CD14-positive monocyte (primary cell): ENCODE data around the gene ANKRD27. TPM values are rescaled to one million over a fixed set of nuclear protein-coding genes. Genes with fewer than 3 reads are reported as not detected.

Experiments
- DNase-seq, 3 donors: peaks; one replicate each; pipeline ENCODE4 v3.0.0-alpha.2; 2011 to 2022
- H2AFZ ChIP-seq: 2 replicates; pipeline ENCODE4 v1.6.0; 2012; ENCODE audit warnings: mild to moderate bottlenecking, low read depth, low read length, inconsistent platforms; ENCODE audit not compliant: insufficient read depth, poor library complexity, severe bottlenecking
- H3K27ac ChIP-seq, 2 donors: 1 replicate in 1 of 2; 2 replicates in 1 of 2; pipeline ENCODE4 v1.5.1; 2012 to 2013; ENCODE audit warnings: low read length in 2 of 2, control low read depth in 1 of 2, inconsistent platforms in 1 of 2, low read depth in 1 of 2, mild to moderate bottlenecking in 1 of 2
- H3K27me3 ChIP-seq, 2 donors: one replicate each; pipeline versions ENCODE4 v1.6.0 to v1.6.1; 2011 to 2013; ENCODE audit warnings: low read length in 2 of 2; ENCODE audit not compliant: control insufficient read depth in 2 of 2, insufficient read depth in 2 of 2
- H3K36me3 ChIP-seq, 2 donors: replicated peaks in 1 of 2; 1 replicate in 1 of 2; 2 replicates in 1 of 2; pipeline versions ENCODE4 v1.5.1 to v1.6.1; 2012 to 2013; ENCODE audit warnings: low read length in 2 of 2, control low read depth in 1 of 2, inconsistent platforms in 1 of 2, mild to moderate bottlenecking in 1 of 2; ENCODE audit not compliant: insufficient read depth in 2 of 2, control insufficient read depth in 1 of 2
- H3K4me1 ChIP-seq, 2 donors: 1 replicate in 1 of 2; 2 replicates in 1 of 2; pipeline versions ENCODE4 v1.5.1 to v1.6.1; 2012 to 2013; ENCODE audit warnings: low read length in 2 of 2, control low read depth in 1 of 2, inconsistent platforms in 1 of 2, mild to moderate bottlenecking in 1 of 2, moderate library complexity in 1 of 2; ENCODE audit not compliant: insufficient read depth in 2 of 2, control insufficient read depth in 1 of 2
- H3K4me2 ChIP-seq: replicated peaks from 2 replicates; pipeline ENCODE3; 2012; ENCODE audit warnings: low read length, moderate library complexity, mild to moderate bottlenecking; ENCODE audit not compliant: poor library complexity, severe bottlenecking; ENCODE audit errors: extremely low read depth
- H3K4me3 ChIP-seq, 3 experiments: fragments of 200-600 bp in 1 of 3; sonication (generic) in 1 of 3; replicated peaks in 1 of 3; 1 replicate in 2 of 3; 2 replicates in 1 of 3; pipeline ENCODE4 v1.5.1; 2011 to 2013; ENCODE audit warnings: low read length in 3 of 3, mild to moderate bottlenecking in 3 of 3, control low read depth in 2 of 3, low read depth in 2 of 3, inconsistent platforms in 1 of 3, moderate library complexity in 1 of 3
- H3K79me2 ChIP-seq: 2 replicates; pipeline ENCODE4 v1.6.0; 2012; ENCODE audit warnings: mild to moderate bottlenecking, control low read depth, inconsistent platforms, low read length, moderate library complexity; ENCODE audit not compliant: insufficient read depth
- H3K9ac ChIP-seq: 2 replicates; pipeline ENCODE4 v1.6.0; 2017; ENCODE audit warnings: low read length, mild to moderate bottlenecking; ENCODE audit not compliant: insufficient read depth, poor library complexity, severe bottlenecking
- H3K9me3 ChIP-seq, 2 donors: replicated peaks in 1 of 2; 1 replicate in 1 of 2; 2 replicates in 1 of 2; pipeline versions ENCODE4 v1.5.1 to v1.6.1; 2012 to 2013; ENCODE audit warnings: low read length in 2 of 2, control low read depth in 1 of 2; ENCODE audit not compliant: control insufficient read depth in 1 of 2, insufficient read depth in 1 of 2
- H4K20me1 ChIP-seq: 2 replicates; pipeline ENCODE4 v1.6.0; 2012; ENCODE audit warnings: mild to moderate bottlenecking, low read length, control low read depth, moderate library complexity; ENCODE audit not compliant: insufficient read depth
- H3K27ac Mint-ChIP-seq, 7 donors: one replicate each; pipeline ENCODE4 v1.8.0; 2020; ENCODE audit warnings: mild to moderate bottlenecking in 7 of 7, mixed read lengths in 7 of 7, moderate library complexity in 6 of 7, inconsistent platforms in 2 of 7
- H3K27me3 Mint-ChIP-seq, 3 donors: one replicate each; pipeline ENCODE4 v1.8.0; 2021 to 2022; ENCODE audit warnings: low read depth in 3 of 3, mild to moderate bottlenecking in 3 of 3, mixed read lengths in 3 of 3, moderate library complexity in 3 of 3, inconsistent platforms in 1 of 3
- H3K36me3 Mint-ChIP-seq, 2 donors: one replicate each; pipeline ENCODE4 v1.8.0; 2020; ENCODE audit warnings: mixed read lengths in 2 of 2, inconsistent platforms in 1 of 2, mild to moderate bottlenecking in 1 of 2
- H3K4me1 Mint-ChIP-seq: one replicate; pipeline ENCODE4 v1.8.0; 2020; ENCODE audit warnings: mild to moderate bottlenecking, mixed read lengths
- H3K4me3 Mint-ChIP-seq, 2 donors: one replicate each; pipeline ENCODE4 v1.8.0; 2020; ENCODE audit warnings: mild to moderate bottlenecking in 2 of 2, mixed read lengths in 2 of 2, moderate library complexity in 1 of 2
- H3K9me3 Mint-ChIP-seq, 7 donors: one replicate each; pipeline ENCODE4 v1.8.0; 2020 to 2022; ENCODE audit warnings: mixed read lengths in 7 of 7, mild to moderate bottlenecking in 6 of 7, moderate library complexity in 6 of 7, inconsistent platforms in 2 of 7
- CTCF ChIP-seq: fragments of 200-600 bp; IDR thresholded peaks from one replicate; pipeline ENCODE4 v1.8.0; 2022; ENCODE audit warnings: antibody characterized with exemption, mild to moderate bottlenecking
- WGBS: methylation state at CpG from one replicate; pipeline ENCODE4 v1.1.5; 2013; ENCODE audit warnings: missing lambda C conversion rate; ENCODE audit not compliant: insufficient coverage; 5-methylcytosine and 5-hydroxymethylcytosine counted together
- intact Hi-C, 2 donors: fragments of 100-400 bp; cut with micrococcal nuclease; formaldehyde crosslinking; loops; one replicate each; pipeline versions ENCODE4 v1.15.0 to v1.15.1; 2023
- polyA plus RNA-seq, 3 donors: library from polyadenylated mRNA; depleted of rRNA in 1 of 3; unstranded in 2 of 3; stranded (reverse) in 1 of 3; fragments of 300-500 nt in 2 of 3; fragments of >200 nt in 1 of 3; fragmentation: Illumina TruSeq in 2 of 3; gene quantifications; 1 replicate in 2 of 3; 2 replicates in 1 of 3; pipeline ENCODE4 v1.2.3, GENCODE V29; 2012 to 2021

ANKRD27 gene
- polyA plus RNA-seq, 3 donors = 8.7 to 17.5 (median 14.5) TPM

GRCh38 chr19:32638625-32639024, 36.4 kb downstream of the ANKRD27 start:
- H3K27ac Mint-ChIP-seq = no peak overlapping the region
- no peak overlapping the region for H3K4me3 Mint-ChIP-seq
- Histone ChIP-seq H2AFZ (no peak overlapping the region), H3K79me2 (no peaks in the 10 kb centered on the region), H3K36me3 (peaks cover 72 to 82% of the 10 kb centered on the region in 2 donors), H3K27ac (no peak overlapping the region), H3K9ac (no peak overlapping the region), H3K27me3 (no peaks in the 10 kb centered on the region), H3K4me1 (no peaks in the 10 kb centered on the region), H3K4me3 (no peak overlapping the region), H3K9me3 (no peaks in the 10 kb centered on the region), H3K4me2 (no peak overlapping the region), H4K20me1 (no peaks in the 10 kb centered on the region)
- no peaks in the 10 kb centered on the region for H3K27me3 Mint-ChIP-seq
- intact Hi-C loops = no loop called here
- 98% methylated on average over 11 of the region's 13 CpGs for WGBS
- no peaks in the 10 kb centered on the region for H3K4me1 Mint-ChIP-seq
- no peak for TF ChIP-seq CTCF
- DNase-seq = no peak
- no peaks in the 10 kb centered on the region for H3K9me3 Mint-ChIP-seq
- peaks cover 80 to 92% of the 10 kb centered on the region in 2 donors for H3K36me3 Mint-ChIP-seq

DNA sequence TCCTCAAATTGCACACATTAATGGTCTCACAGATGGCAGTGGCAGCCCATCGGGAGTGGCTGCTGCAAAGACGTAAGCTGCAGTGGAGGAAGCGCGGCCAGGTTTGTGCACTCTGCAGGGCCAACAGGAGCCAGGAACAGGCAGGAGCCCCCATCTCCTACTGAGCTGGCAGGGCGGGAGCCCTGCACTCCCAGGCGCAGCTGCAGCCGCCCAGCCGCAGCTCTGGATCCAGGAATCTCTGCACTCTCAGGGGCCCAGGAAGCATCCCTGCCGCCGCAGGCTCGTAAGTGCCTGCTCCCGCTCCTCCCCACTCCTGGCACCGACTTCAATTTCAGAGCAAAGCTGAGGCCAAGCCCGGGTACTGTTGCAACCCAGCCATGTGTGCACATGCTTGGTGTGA, 37.5 kb downstream of the ANKRD27 start:
- Histone ChIP-seq H3K27ac (no peak overlapping the region), H3K4me3 (no peak overlapping the region), H3K9ac (no peak overlapping the region), H4K20me1 (no peaks in the 10 kb centered on the region), H3K9me3 (no peaks in the 10 kb centered on the region), H3K36me3 (peaks cover 66 to 81% of the 10 kb centered on the region in 2 donors), H2AFZ (no peak overlapping the region), H3K79me2 (no peaks in the 10 kb centered on the region), H3K27me3 (no peaks in the 10 kb centered on the region), H3K4me2 (no peak overlapping the region), H3K4me1 (no peaks in the 10 kb centered on the region)
- Mint-ChIP-seq H3K27me3 (no peaks in the 10 kb centered on the region), H3K36me3 (peaks cover 73 to 92% of the 10 kb centered on the region in 2 donors), H3K4me3 (no peak overlapping the region), H3K4me1 (no peaks in the 10 kb centered on the region), H3K27ac (no peak overlapping the region), H3K9me3 (no peaks in the 10 kb centered on the region)
- TF ChIP-seq CTCF = no peak
- WGBS = 90% methylated on average over 13 of the region's 14 CpGs
- intact Hi-C loops = no loop called here
- no peak for DNase-seq
